Vagina (tissue), 2 donors: ENCODE results near the gene BACE2. TPM values are rescaled to one million over a fixed set of nuclear protein-coding genes. Genes with fewer than 3 reads are reported as not detected.

Source experiments
- DNase-seq, 2 donors: peaks; one replicate each; pipeline ENCODE4 v3.0.0-alpha.2; 2017; ENCODE audit errors: extremely low spot score in 2 of 2
- H3K27ac ChIP-seq: fragments of 200-600 bp; sonication (generic); one replicate; pipeline ENCODE4 v1.5.1; 2019
- H3K27me3 ChIP-seq: fragments of 200-600 bp; sonication (generic); one replicate; pipeline ENCODE4 v1.5.1; 2019
- H3K36me3 ChIP-seq, 2 donors: fragments of 200-600 bp; sonication (generic); one replicate each; pipeline ENCODE4 v1.5.1; 2017 to 2019
- H3K4me1 ChIP-seq: fragments of 200-600 bp; sonication (generic); one replicate; pipeline ENCODE4 v1.5.1; 2019
- H3K4me3 ChIP-seq, 2 donors: fragments of 200-600 bp; sonication (generic); 1 replicate in 1 of 2; 2 replicates in 1 of 2; pipeline ENCODE4 v1.5.1; 2016 to 2019
- H3K9me3 ChIP-seq: fragments of 200-600 bp; sonication (generic); one replicate; pipeline ENCODE4 v1.5.1; 2019
- CTCF ChIP-seq, 3 experiments: fragments of 450-650 bp in 2 of 3; fragments of 200-600 bp in 1 of 3; sonication (generic) in 1 of 3; IDR thresholded peaks; one replicate each; pipeline ENCODE4 v1.5.1; 2017 to 2019; ENCODE audit warnings: antibody characterized with exemption in 3 of 3, mild to moderate bottlenecking in 2 of 3, moderate library complexity in 2 of 3
- POLR2A ChIP-seq, 2 donors: fragments of 450-650 bp; IDR thresholded peaks; one replicate each; pipeline ENCODE4 v1.6.1; 2017; ENCODE audit warnings: antibody characterized with exemption in 2 of 2, mild to moderate bottlenecking in 2 of 2, moderate library complexity in 2 of 2
- POLR2AphosphoS5 ChIP-seq, 2 donors: sonication (generic); formaldehyde crosslinking; IDR thresholded peaks; one replicate each; pipeline ENCODE4 v1.9.0; 2017; ENCODE audit warnings: antibody characterized with exemption in 2 of 2, mild to moderate bottlenecking in 2 of 2, low read depth in 1 of 2; ENCODE audit not compliant: insufficient read depth in 1 of 2
- intact Hi-C: fragments of 100-400 bp; cut with DNase I; formaldehyde crosslinking; loops from one replicate; pipeline ENCODE4 v1.15.1; 2023
- total RNA-seq: library from RNA; depleted of rRNA; stranded (reverse); fragments of >200 nt; gene quantifications from one replicate; pipeline ENCODE4 v1.2.3, GENCODE V29; 2016

The BACE2 gene
- total RNA-seq, 1 donor from 2014 or later: 43.7 TPM

- H3K27me3 ChIP-seq: no peaks in the 10 kb centered on the region
- H3K36me3 ChIP-seq: no peaks in the 10 kb centered on the region
- H3K4me1 ChIP-seq: peaks cover 3% of the 10 kb centered on the region
- H3K9me3 ChIP-seq: no peaks in the 10 kb centered on the region
- intact Hi-C loops: no loop called here
- DNase-seq: no peak
- H3K27ac ChIP-seq: no peak overlapping the region
- no peak for TF ChIP-seq POLR2A (IDR thresholded peaks at IDR 0.05)
- no peak for TF ChIP-seq CTCF (IDR thresholded peaks at IDR 0.05)
- no peak for TF ChIP-seq POLR2AphosphoS5 (IDR thresholded peaks at IDR 0.05; ENCODE audit: insufficient read depth in 1 of 2, low read depth in 1 of 2)
- no peak overlapping the region for H3K4me3 ChIP-seq
These were observed 154.0 kb downstream of the BACE2 start for GRCh38 chr21:41321908-41322495.

GRCh38 chr21:41322496-41323382, 154.8 kb downstream of the BACE2 start:
- no peak for DNase-seq
- H3K27ac ChIP-seq: no peak overlapping the region
- TF ChIP-seq CTCF (IDR thresholded peaks at IDR 0.05) (no peak), POLR2AphosphoS5 (IDR thresholded peaks at IDR 0.05; ENCODE audit: insufficient read depth in 1 of 2, low read depth in 1 of 2) (no peak), POLR2A (IDR thresholded peaks at IDR 0.05) (no peak)
- no peaks in the 10 kb centered on the region for H3K9me3 ChIP-seq
- intact Hi-C loops: no loop called here
- no peaks in the 10 kb centered on the region for H3K4me1 ChIP-seq
- H3K4me3 ChIP-seq: no peak overlapping the region
- H3K36me3 ChIP-seq: no peaks in the 10 kb centered on the region
- no peaks in the 10 kb centered on the region for H3K27me3 ChIP-seq

GRCh38 chr21:41325138-41325912, 157.4 kb downstream of the BACE2 start:
- intact Hi-C loops: no loop called here
- Histone ChIP-seq H3K4me1 (no peaks in the 10 kb centered on the region), H3K36me3 (no peaks in the 10 kb centered on the region), H3K9me3 (no peaks in the 10 kb centered on the region), H3K27me3 (no peaks in the 10 kb centered on the region), H3K4me3 (no peak overlapping the region), H3K27ac (no peak overlapping the region)
- TF ChIP-seq CTCF (IDR thresholded peaks at IDR 0.05): no peak
- TF ChIP-seq POLR2AphosphoS5 (IDR thresholded peaks at IDR 0.05; ENCODE audit: insufficient read depth in 1 of 2, low read depth in 1 of 2): no peak
- no peak for TF ChIP-seq POLR2A (IDR thresholded peaks at IDR 0.05)
- no peak for DNase-seq

GRCh38 chr21:41326414-41327080, 158.6 kb downstream of the BACE2 start:
- no peak overlapping the region for H3K27ac ChIP-seq
- no peak overlapping the region for H3K4me3 ChIP-seq
- intact Hi-C loops: no loop called here
- H3K27me3 ChIP-seq: no peaks in the 10 kb centered on the region
- TF ChIP-seq CTCF (IDR thresholded peaks at IDR 0.05) (no peak), POLR2A (IDR thresholded peaks at IDR 0.05) (no peak), POLR2AphosphoS5 (IDR thresholded peaks at IDR 0.05; ENCODE audit: insufficient read depth in 1 of 2, low read depth in 1 of 2) (no peak)
- H3K4me1 ChIP-seq: no peaks in the 10 kb centered on the region
- no peak for DNase-seq
- no peaks in the 10 kb centered on the region for H3K9me3 ChIP-seq
- H3K36me3 ChIP-seq: no peaks in the 10 kb centered on the region
